ENCODE results near the gene COASY.

COASY gene

DNA sequence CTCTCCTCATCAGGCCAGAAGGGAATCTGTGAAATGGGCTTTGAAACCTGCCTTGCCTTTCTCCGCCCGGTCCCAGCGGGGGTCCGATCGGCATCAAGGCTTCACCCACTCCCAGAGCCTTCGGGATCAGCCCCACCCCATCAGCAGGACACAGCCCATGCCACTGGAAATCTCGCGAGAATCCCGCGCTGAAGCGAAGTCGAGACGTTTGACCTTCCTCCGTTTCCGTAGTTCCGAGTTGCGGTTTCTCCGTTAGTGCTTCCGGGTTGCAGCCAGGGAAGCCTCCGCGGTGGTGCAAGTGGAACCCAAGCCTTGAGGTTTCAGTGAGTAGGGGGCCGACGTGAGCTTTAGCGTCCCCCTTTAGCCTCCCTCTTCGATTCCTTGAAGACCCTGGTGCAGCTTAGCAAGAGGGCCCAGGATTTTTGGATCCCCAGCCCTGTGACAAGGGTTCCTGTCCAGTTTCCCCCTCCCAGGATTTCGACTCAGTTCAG is at the start of gene COASY:
Gene COASY (plus strand): TSS at position 252 of the 491 bp plus-strand sequence. CDS start 475 bp downstream, outside the sequence.
- peak; percentile 83 for DNase-seq (ENCODE audit: low read depth)

- DNase-seq (ENCODE audit: low read depth), result no peak
Measured at GRCh38 chr17:42512246-42512645, 49.7 kb upstream of the COASY start.

DNA sequence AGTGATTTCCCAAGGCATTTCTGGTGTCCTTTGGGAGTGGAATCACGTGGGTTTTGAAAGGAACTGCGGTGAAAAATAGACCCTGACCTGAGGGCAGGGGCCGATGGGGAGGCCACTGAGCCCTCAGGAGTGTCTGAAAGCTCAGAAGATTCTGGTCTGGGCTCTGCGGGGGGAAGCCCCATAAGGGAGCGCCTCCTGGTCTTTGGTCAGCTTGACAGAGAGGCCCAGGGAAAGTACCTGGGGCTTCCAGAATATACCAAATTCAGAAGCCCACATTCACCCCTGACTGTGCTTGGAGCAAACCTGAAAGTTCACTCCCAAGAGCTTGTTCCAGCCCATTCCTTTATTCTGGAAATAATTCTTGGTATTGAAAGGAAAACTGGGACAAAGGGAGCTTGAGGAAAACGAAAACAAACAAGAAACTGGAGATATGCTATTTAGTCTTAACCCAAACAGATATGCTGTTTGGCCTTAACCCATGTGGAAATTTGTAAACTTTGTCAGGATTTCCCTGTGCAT is 49.2 kb upstream of the COASY start:
- no peak for DNase-seq (ENCODE audit: low read depth)

GRCh38 chr17:42513686-42514085 is 48.3 kb upstream of the COASY start:
- no peak for DNase-seq (ENCODE audit: low read depth)

GRCh38 chr17:42514279-42514678 is 47.7 kb upstream of the COASY start:
- no peak for DNase-seq (ENCODE audit: low read depth)

DNA sequence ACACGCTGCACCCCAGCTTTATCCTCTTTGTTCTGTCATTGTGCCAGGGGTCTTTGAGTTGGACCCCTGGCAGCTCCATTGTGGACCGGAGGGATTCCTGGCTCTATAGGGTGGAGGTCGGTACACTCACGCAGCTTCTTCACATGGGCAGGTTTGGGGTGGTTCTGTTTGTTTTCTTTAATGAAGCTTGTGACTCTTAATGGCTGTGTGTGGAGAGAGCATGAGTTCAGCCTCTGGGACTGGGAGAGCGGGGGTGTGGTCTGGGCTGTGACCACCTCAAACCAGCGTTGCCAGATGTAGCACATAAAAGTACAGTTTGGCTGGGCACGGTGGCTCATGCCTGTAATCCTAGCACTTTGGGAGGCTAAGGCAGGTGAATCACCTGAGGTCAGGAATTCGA is 47.1 kb upstream of the COASY start:
- no peak for DNase-seq (ENCODE audit: low read depth)

DNA sequence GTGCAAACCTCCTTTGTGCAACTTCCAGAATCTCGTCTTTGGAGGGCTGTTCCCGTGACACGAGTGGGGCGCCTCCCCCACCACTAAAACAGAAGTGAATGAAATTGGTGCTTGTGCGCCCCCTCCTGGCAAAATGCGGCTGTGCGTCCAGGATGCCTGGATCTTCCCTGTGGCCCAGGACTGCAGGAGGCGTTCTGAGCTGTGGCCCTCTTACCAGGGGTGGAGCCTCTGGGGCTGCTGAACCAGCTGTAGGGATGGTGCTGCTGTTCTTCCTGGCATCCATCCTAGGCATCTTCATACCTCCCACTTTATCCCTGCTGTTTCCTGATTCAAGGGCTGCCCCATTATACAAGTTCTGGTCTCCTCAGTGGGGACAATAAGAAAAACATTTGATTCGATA is 44.4 kb upstream of the COASY start:
- DNase-seq (ENCODE audit: low read depth), result peak; percentile 37

GRCh38 chr17:42518046-42518754 is 43.7 kb upstream of the COASY start:
- DNase-seq (ENCODE audit: low read depth), result no peak

GRCh38 chr17:42518755-42519545 is 43.0 kb upstream of the COASY start:
- no peak for DNase-seq (ENCODE audit: low read depth)

DNA sequence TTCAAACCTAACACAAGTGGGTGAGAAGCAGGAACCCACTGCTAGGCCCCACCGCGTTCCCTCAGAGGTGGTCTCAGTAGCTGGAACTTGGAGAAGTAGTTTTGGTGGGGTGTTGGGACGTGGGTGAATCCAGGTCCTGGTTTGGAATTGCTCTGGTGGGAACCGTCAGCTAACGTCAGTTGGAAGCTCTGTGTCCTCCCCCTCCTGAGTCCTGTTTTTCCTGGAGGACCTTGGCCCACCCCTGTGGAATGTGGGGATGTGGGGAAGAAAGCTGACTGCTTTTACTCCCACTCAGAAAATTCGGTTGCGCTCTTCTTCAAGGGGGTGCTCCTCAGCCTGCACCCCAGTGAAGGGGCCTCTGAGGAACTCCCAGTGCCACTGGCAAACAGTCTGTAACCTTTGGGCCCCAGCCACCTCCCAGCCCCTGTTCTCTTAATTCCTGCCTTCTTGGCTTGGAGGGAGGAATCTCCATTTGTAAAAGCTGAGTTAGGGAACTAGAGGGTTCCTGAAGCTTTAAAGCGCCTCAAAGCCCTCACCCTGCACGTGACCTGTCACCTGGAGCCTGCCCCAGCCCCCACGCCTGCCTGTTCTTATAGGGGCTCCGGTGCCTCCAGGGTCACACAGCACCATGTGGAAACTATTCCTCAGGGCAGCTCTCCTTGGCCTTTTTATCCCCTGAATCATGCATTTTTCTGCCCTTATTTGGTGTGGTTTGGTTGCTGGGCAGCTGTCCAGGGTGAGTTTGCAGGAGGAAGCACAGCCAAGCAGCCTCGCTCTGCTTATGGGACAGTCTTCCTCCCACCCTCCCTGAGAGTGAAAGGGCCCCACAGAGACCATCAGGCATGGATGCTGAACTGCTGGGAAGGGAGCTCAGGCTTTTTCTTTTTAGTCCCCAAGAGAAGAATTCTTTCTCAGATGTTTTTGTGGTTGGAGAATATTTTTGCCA is 42.1 kb upstream of the COASY start:
- DNase-seq (ENCODE audit: low read depth), result no peak

DNA sequence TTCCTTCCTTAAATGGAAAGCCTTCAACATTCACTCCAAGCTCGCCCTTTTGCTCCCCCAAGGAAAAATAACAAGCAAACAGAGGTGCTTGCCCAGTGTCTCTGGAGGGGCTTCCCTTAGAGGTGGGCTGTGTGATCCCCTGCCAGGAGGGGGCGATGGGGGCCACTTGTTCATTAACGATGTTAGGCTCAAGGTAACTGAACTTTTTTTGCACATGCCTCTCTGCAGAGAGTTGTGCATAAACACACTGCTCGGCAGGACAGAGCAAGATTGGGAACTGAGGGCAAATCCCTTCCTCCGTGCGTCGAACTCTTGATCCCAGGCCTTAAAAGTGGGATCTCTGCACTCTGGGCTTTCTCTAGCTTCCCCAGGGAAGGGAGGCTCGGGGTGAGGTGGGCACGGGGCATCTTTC is 41.4 kb upstream of the COASY start:
- no peak for DNase-seq (ENCODE audit: low read depth)

- DNase-seq (ENCODE audit: low read depth), result no peak
Measured at GRCh38 chr17:42521036-42521435, 40.9 kb upstream of the COASY start.

GRCh38 chr17:42521666-42522262 is 40.2 kb upstream of the COASY start:
- DNase-seq (ENCODE audit: low read depth), result no peak

GRCh38 chr17:42522263-42522790 is 39.6 kb upstream of the COASY start:
- DNase-seq (ENCODE audit: low read depth), result no peak

- DNase-seq (ENCODE audit: low read depth), result no peak
Measured at GRCh38 chr17:42522798-42523278, 39.1 kb upstream of the COASY start.

GRCh38 chr17:42525221-42525620 is 36.7 kb upstream of the COASY start:
- no peak for DNase-seq (ENCODE audit: low read depth)

DNA sequence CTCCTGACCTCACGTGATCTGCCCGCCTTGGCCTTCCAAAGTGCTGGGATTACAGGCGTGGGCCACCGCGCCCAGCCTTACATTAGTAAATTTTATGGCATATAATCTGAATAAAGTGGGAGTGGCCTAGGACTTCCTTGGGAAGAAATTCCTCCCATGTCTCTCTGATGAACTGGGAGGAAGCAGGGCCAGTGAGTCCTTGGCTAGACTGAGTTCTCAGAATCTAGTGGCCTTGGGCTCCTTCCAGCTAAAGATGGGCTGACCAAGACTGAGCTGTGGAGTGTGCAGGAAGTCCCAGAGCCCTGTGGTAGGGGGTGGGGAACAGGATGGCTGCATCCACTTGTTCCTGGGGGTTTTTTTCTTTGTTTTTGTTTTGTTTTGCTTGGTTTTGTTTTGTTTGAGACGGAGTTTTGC is 35.9 kb upstream of the COASY start:
- no peak for DNase-seq (ENCODE audit: low read depth)

DNA sequence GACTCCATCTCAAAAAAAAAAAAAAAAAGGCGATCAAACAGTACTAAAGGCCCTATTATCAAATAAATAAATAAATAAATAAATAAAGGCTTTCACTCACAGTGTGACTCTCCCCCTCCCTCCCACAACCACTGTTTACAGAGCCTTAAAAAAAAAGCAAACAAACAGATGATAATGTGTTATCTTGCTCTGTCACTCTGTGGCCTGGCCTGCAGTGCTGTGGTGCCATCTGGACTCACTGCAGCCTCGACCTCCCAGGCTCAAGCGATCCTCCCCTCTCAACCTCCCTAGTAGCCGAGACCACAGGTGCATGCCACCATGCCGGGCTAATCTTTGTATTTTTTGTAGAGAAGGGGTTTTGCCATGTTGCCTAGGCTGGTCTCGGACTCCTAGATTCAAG is 34.0 kb upstream of the COASY start:
- no peak for DNase-seq (ENCODE audit: low read depth)

DNA sequence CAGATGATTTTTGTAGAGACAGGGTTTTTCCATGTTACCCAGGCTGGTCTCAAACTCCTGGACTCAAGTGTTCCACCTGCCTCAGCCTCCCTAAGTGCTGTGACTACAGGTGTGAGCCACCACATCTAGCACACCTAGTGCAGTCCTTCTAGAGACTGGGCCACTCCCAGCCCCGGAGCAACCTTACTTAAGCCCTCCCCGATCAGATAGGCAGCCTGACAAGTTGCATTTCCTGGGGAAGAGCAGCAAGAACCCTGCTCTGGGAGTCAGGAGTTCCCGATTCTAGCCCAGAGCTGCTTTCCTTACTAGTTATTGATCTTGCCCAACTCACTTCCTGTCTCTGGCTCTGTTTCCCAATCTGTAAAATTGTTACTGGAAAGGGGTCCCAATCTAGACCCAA is 32.9 kb upstream of the COASY start:
- DNase-seq (ENCODE audit: low read depth), result no peak

DNA sequence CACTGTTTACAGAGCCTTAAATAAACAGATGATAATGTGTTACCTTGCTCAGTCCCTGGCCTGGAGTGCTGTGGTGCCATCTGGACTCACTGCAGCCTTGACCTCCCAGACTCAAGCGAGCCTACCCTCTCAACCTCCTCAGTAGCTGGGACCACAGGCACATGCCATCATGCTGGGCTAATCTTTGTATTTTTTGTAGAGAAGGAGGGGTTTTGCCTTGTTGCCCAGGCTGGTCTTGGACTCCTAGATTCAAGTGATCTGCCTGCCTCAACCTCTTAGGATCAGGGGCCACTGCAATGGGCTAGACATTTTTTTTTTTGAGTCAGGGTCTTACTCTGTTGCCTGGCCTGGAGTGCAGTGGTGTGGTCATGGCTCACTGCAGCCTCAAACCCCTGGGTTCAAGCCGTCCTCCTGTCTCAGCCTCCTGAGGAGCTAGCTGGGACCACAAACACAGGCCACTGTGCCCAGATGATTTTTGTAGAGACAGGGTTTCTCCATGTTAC is 30.9 kb upstream of the COASY start:
- DNase-seq (ENCODE audit: low read depth), result no peak

Data from T-helper 22 cell (primary cell).